Loucy (cell line): ENCODE data around the gene RBM25.

ENCODE experiments used
- CTCF ChIP-seq: fragments of 200-600 bp; sonication (generic); conservative IDR thresholded peaks from 2 replicates; pipeline ENCODE4 v1.5.1; 2014; ENCODE audit warnings: mild to moderate bottlenecking, antibody characterized with exemption, low read length
- EZH2phosphoT487 ChIP-seq: fragments of 200-600 bp; IDR thresholded peaks from 2 replicates; pipeline ENCODE4 v1.6.1; 2018; ENCODE audit warnings: antibody characterized with exemption, mild to moderate bottlenecking, moderate library complexity, borderline replicate concordance

GRCh38 chr14:73105050-73105449 lies 46.7 kb downstream of the RBM25 start:
- TF ChIP-seq CTCF (no peak), EZH2phosphoT487 (no peak)
